HepG2 (cell line): ENCODE results near the gene TAAR9. TPM values are rescaled to one million over a fixed set of nuclear protein-coding genes. Genes with fewer than 3 reads are reported as not detected.

Experiments
- ATAC-seq: fragments of 200-7000 bp; cut with Tn5 transposase; 3 replicates; pipeline ENCODE4 v1.9.1; 2020; ENCODE audit warnings: mild to moderate bottlenecking, moderate library complexity
- BruUV-seq: library from RNA; stranded (reverse); fragments of 400-500 nt; replicated peaks from 2 replicates; lab custom pipeline; 2021; lab: Mats Ljungman, UMichigan
- CTCF ChIA-PET: fragments of 300-600 bp; formaldehyde crosslinking; extraction: SDS; loops from one replicate; lab custom pipeline; 2021; ENCODE audit warnings: low total read pairs, inconsistent platforms, low intra/inter-chr PET ratio; lab: Yijun Ruan, JAX
- POLR2A ChIA-PET: fragments of 350-600 bp; sonication (Branson Sonifier 250); formaldehyde crosslinking; loops from one replicate; lab custom pipeline; 2020; ENCODE audit warnings: antibody characterized with exemption, inconsistent platforms; lab: Yijun Ruan, JAX
- DNase-seq: peaks from one replicate; pipeline ENCODE4 v3.0.0-alpha.2; 2015; ENCODE audit warnings: low spot score
- FAIRE-seq: peaks from 3 replicates; lab custom pipeline; 2011; peaks lifted over from hg19 to GRCh38; lab: Jason Lieb, UNC
- H2AFZ ChIP-seq: one replicate; pipeline ENCODE4 v1.6.1; 2011; ENCODE audit warnings: low read length, inconsistent platforms
- H3K27ac ChIP-seq: fragments of 300-600 bp; 3 replicates; pipeline ENCODE4 v1.8.0; 2011; ENCODE audit warnings: mixed run types, mild to moderate bottlenecking, mixed read lengths, low read length, inconsistent platforms; ENCODE audit not compliant: insufficient read depth; ENCODE audit errors: extremely low read length
- H3K27me3 ChIP-seq, 2 experiments: fragments of 200-600 bp in 1 of 2; 2 replicates in 1 of 2; 3 replicates in 1 of 2; pipeline versions ENCODE4 v1.6.0 to v1.8.0; 2011; ENCODE audit warnings: low read length in 2 of 2, mild to moderate bottlenecking in 2 of 2, moderate library complexity in 2 of 2, inconsistent platforms in 1 of 2; ENCODE audit not compliant: insufficient read depth in 2 of 2, control insufficient read depth in 1 of 2
- H3K36me3 ChIP-seq, 2 experiments: fragments of 200-600 bp in 1 of 2; replicated peaks in 1 of 2; 2 replicates in 1 of 2; 3 replicates in 1 of 2; pipeline versions ENCODE4 v1.5.1 to v1.8.0; 2011; ENCODE audit warnings: low read length in 2 of 2, inconsistent platforms in 1 of 2; ENCODE audit not compliant: insufficient read depth in 2 of 2, control insufficient read depth in 1 of 2
- H3K4me1 ChIP-seq: 2 replicates; pipeline ENCODE4 v1.5.1; 2012; ENCODE audit warnings: low read length, inconsistent platforms; ENCODE audit not compliant: insufficient read depth
- H3K4me2 ChIP-seq: 2 replicates; pipeline ENCODE4 v1.6.0; 2011; ENCODE audit warnings: low read depth, low read length, inconsistent platforms
- H3K4me3 ChIP-seq, 3 experiments: fragments of 200-600 bp in 1 of 3; sonication (generic), shearing (Covaris generic) in 1 of 3; replicated peaks in 1 of 3; 2 replicates each; pipeline ENCODE4 v1.5.1; 2011 to 2016; ENCODE audit warnings: low read length in 3 of 3, inconsistent platforms in 2 of 3, low read depth in 2 of 3, mild to moderate bottlenecking in 2 of 3, control low read depth in 1 of 3, mixed read lengths in 1 of 3; ENCODE audit not compliant: insufficient read depth in 1 of 3
- H3K79me2 ChIP-seq: one replicate; pipeline ENCODE4 v1.6.1; 2011; ENCODE audit warnings: low read length, inconsistent platforms; ENCODE audit not compliant: insufficient read depth
- H3K9ac ChIP-seq: 2 replicates; pipeline ENCODE4 v1.6.0; 2011; ENCODE audit warnings: mild to moderate bottlenecking, low read depth, low read length, inconsistent platforms; ENCODE audit not compliant: insufficient read depth
- H3K9me3 ChIP-seq: 2 replicates; pipeline ENCODE4 v1.5.1; 2012; ENCODE audit warnings: mild to moderate bottlenecking, low read length
- H4K20me1 ChIP-seq: 2 replicates; pipeline ENCODE4 v1.6.0; 2011; ENCODE audit warnings: inconsistent platforms, mild to moderate bottlenecking, low read length, moderate library complexity; ENCODE audit not compliant: insufficient read depth
- CHD2 ChIP-seq: IDR thresholded peaks from 2 replicates; pipeline ENCODE4 v1.6.1; 2011; ENCODE audit warnings: low read depth, low read length, improper control_type of control experiment
- FOXK2 ChIP-seq: fragments of 450-650 bp; IDR thresholded peaks from 2 replicates; pipeline ENCODE4 v1.6.1; 2016
- MAFF ChIP-seq: IDR thresholded peaks from 2 replicates; pipeline ENCODE4 v1.6.1; 2011; ENCODE audit warnings: low read depth, low read length, improper control_type of control experiment
- MAFK ChIP-seq, 2 experiments: IDR thresholded peaks in 1 of 2; conservative IDR thresholded peaks in 1 of 2; 2 replicates each; pipeline ENCODE4 v1.6.1; 2011; ENCODE audit warnings: improper control_type of control experiment in 2 of 2, low read length in 2 of 2
- NFE2L2 ChIP-seq: fragments of 150-350 bp; IDR thresholded peaks from 2 replicates; pipeline ENCODE4 v1.6.1; 2014; ENCODE audit warnings: low read length
- POLR2AphosphoS5 ChIP-seq: IDR thresholded peaks from 2 replicates; pipeline ENCODE4 v1.6.1; 2012; ENCODE audit warnings: low read depth, low read length
- RFXANK ChIP-seq: IDR thresholded peaks from 2 replicates; pipeline ENCODE4 v1.6.1; 2016
- ZNF567 ChIP-seq: sonication (generic); formaldehyde crosslinking; IDR thresholded peaks from 2 replicates; pipeline ENCODE4 v1.8.1; 2023; ENCODE audit warnings: mild to moderate bottlenecking, missing genetic modification reagents, borderline replicate concordance
- ZNF792 ChIP-seq: IDR thresholded peaks from 2 replicates; pipeline ENCODE4 v1.6.1; 2016
- WGBS: methylation state at CpG from one replicate; pipeline ENCODE4 v1.1.6; 2017; ENCODE audit warnings: low lambda C conversion rate; 5-methylcytosine and 5-hydroxymethylcytosine counted together
- in situ Hi-C: cut with HindIII; loops from 2 replicates; pipeline ENCODE4 v1.10.0; 2017; ENCODE audit warnings: low pct_unique_long_range_greater_than_20kb; ENCODE audit not compliant: extremely low pct_ligation_motif_present
- intact Hi-C: fragments of 100-400 bp; cut with micrococcal nuclease; formaldehyde crosslinking; loops from one replicate; pipeline ENCODE4 v1.10.0; 2022; ENCODE audit not compliant: unreplicated experiment
- polyA plus RNA-seq, 8 experiments: library from polyadenylated mRNA; depleted of rRNA in 3 of 8; stranded (reverse) in 7 of 8; unstranded in 1 of 8; fragments of >200 nt; fragmentation: Illumina TruSeq in 4 of 8; extraction: Trizol in 4 of 8; gene quantifications; 2 replicates each; pipeline versions ENCODE4 v1.2.1 to v1.2.3, GENCODE V29; 2011 to 2016; ENCODE audit warnings: low read depth in 4 of 8, missing spikeins in 1 of 8, mixed read lengths in 1 of 8; ENCODE audit not compliant: insufficient read depth in 1 of 8
- total RNA-seq, 5 experiments: library from RNA; depleted of rRNA; stranded (reverse); fragments of >200 nt; fragmentation: Illumina TruSeq; extraction: Trizol; gene quantifications; 2 replicates each; pipeline ENCODE4 v1.2.3, GENCODE V29; 2016; ENCODE audit warnings: low read depth in 1 of 5
- TF ChIP-seq, protein P1 (sequence below): IDR thresholded peaks from 2 replicates; pipeline ENCODE4 v1.6.1; 2016; ENCODE audit warnings: missing compliant biosample characterization, missing genetic modification reagents, borderline replicate concordance
- TF ChIP-seq, protein P2 (sequence below): sonication (generic); formaldehyde crosslinking; IDR thresholded peaks from 2 replicates; pipeline ENCODE4 v1.5.1; 2020; ENCODE audit warnings: mild to moderate bottlenecking, missing genetic modification reagents, moderate library complexity

Gene TAAR9
- total and polyA plus RNA-seq, 2 of the 13 experiments (the other 11 are each of a cell fraction or from before 2014, with no cell fraction given) = 0.07 TPM; not detected in 1

DNA sequence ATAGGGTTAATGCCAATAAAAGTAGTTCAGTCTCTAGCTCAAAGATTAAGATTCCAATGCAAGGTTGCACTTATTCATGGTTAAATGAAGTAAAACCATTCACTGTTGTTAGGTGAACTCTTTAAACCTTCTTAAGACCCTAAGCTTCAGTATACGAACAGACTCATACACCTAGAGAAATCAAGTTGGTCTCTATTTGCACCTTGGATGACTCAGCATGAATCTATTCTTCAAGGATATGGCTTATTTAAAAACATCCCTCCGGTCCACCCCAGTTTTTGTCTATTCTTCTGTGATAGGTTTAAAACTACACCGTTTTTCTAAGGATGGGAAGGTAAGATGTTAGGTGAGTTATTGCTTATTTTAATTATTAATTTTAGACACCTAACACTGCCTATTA lies 932 bp upstream of the TAAR9 start:
- Histone ChIP-seq H3K4me1 (peaks cover 15% of the 10 kb centered on the region), H3K27me3 (no peaks in the 10 kb centered on the region), H3K9ac (no peak overlapping the region), H3K27ac (no peak overlapping the region), H3K4me3 (no peak overlapping the region), H3K36me3 (no peaks in the 10 kb centered on the region), H2AFZ (no peak overlapping the region), H3K4me2 (no peak overlapping the region), H3K9me3 (no peaks in the 10 kb centered on the region), H4K20me1 (no peaks in the 10 kb centered on the region), H3K79me2 (no peaks in the 10 kb centered on the region)
- intact Hi-C loops (loop anchor here (10.0 kb wide), 1 partner anchor 258 kb away; the partner anchor contains the start of gene SLC18B1), in situ Hi-C loops (no loop called here)
- ChIA-PET POLR2A (no interaction called here), CTCF (no interaction called here)
- no TSS peak for BruUV-seq
- DNase-seq (no peak), FAIRE-seq (no peak), ATAC-seq (no peak)
- WGBS = 38% methylated on average over 3 of the region's 3 CpGs
- TF ChIP-seq NFE2L2 (peak; percentile 71; the same call in 1 of the 2 replicates), CHD2 (no peak)
- TF ChIP-seq, all 625 proteins: peak for 1

GRCh38 chr6:132544826-132545225 lies 6.7 kb downstream of the TAAR9 start:
- Histone ChIP-seq H3K79me2 (no peaks in the 10 kb centered on the region), H3K27ac (no peak overlapping the region), H3K4me3 (no peak overlapping the region), H3K36me3 (no peaks in the 10 kb centered on the region), H3K9ac (no peak overlapping the region), H2AFZ (no peak overlapping the region), H3K4me2 (no peak overlapping the region), H4K20me1 (no peaks in the 10 kb centered on the region), H3K4me1 (no peaks in the 10 kb centered on the region), H3K9me3 (no peaks in the 10 kb centered on the region), H3K27me3 (no peaks in the 10 kb centered on the region)
- ATAC-seq = no peak
- BruUV-seq = no TSS peak
- DNase-seq = no peak
- FAIRE-seq = no peak
- ChIA-PET CTCF (no interaction called here), POLR2A (no interaction called here)
- TF ChIP-seq, protein P1, sequence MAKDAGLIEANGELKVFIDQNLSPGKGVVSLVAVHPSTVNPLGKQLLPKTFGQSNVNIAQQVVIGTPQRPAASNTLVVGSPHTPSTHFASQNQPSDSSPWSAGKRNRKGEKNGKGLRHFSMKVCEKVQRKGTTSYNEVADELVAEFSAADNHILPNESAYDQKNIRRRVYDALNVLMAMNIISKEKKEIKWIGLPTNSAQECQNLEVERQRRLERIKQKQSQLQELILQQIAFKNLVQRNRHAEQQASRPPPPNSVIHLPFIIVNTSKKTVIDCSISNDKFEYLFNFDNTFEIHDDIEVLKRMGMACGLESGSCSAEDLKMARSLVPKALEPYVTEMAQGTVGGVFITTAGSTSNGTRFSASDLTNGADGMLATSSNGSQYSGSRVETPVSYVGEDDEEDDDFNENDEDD (CRISPR knock-in tag) = no peak
- no peak for TF ChIP-seq FOXK2
- TF ChIP-seq ZNF567 (CRISPR knock-in tag) = no peak
- peak; percentile 44; the same call in 1 of the 2 replicates for TF ChIP-seq MAFF
- TF ChIP-seq, protein P2, sequence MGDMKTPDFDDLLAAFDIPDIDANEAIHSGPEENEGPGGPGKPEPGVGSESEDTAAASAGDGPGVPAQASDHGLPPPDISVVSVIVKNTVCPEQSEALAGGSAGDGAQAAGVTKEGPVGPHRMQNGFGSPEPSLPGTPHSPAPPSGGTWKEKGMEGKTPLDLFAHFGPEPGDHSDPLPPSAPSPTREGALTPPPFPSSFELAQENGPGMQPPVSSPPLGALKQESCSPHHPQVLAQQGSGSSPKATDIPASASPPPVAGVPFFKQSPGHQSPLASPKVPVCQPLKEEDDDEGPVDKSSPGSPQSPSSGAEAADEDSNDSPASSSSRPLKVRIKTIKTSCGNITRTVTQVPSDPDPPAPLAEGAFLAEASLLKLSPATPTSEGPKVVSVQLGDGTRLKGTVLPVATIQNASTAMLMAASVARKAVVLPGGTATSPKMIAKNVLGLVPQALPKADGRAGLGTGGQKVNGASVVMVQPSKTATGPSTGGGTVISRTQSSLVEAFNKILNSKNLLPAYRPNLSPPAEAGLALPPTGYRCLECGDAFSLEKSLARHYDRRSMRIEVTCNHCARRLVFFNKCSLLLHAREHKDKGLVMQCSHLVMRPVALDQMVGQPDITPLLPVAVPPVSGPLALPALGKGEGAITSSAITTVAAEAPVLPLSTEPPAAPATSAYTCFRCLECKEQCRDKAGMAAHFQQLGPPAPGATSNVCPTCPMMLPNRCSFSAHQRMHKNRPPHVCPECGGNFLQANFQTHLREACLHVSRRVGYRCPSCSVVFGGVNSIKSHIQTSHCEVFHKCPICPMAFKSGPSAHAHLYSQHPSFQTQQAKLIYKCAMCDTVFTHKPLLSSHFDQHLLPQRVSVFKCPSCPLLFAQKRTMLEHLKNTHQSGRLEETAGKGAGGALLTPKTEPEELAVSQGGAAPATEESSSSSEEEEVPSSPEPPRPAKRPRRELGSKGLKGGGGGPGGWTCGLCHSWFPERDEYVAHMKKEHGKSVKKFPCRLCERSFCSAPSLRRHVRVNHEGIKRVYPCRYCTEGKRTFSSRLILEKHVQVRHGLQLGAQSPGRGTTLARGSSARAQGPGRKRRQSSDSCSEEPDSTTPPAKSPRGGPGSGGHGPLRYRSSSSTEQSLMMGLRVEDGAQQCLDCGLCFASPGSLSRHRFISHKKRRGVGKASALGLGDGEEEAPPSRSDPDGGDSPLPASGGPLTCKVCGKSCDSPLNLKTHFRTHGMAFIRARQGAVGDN (CRISPR knock-in tag) = no peak
- no peak for TF ChIP-seq RFXANK (CRISPR knock-in tag)
- peak; percentile 57 to 64 for TF ChIP-seq MAFK (conservative IDR thresholded peaks at IDR 0.05 in 1 of 2, IDR thresholded peaks at IDR 0.05 in 1 of 2; ENCODE audit: low read length in 2 of 2)
- TF ChIP-seq ZNF792 (CRISPR knock-in tag) = no peak
- TF ChIP-seq POLR2AphosphoS5 = no peak
- intact Hi-C loops (no loop called here), in situ Hi-C loops (no loop called here)
